Occipital lobe (tissue), 2 donors: ENCODE data around the gene ZCWPW1. TPM values are rescaled to one million over a fixed set of nuclear protein-coding genes. Genes with fewer than 3 reads are reported as not detected.
"Not testable (repeated sequence)": the region's sequence is repeated elsewhere in the genome, so short reads cannot be mapped to it uniquely, and the experiment has no call there.

Experiments used
- DNase-seq: peaks from one replicate; lab custom pipeline; 2025; lab: John Stamatoyannopoulos, UW
- total RNA-seq: library from RNA; depleted of rRNA; stranded (reverse); fragments of >200 nt; gene quantifications from one replicate; pipeline ENCODE4 v1.2.3, GENCODE V29; 2014

Gene ZCWPW1
- total RNA-seq, 1 donor from 2014 or later = 4.2 TPM

DNA sequence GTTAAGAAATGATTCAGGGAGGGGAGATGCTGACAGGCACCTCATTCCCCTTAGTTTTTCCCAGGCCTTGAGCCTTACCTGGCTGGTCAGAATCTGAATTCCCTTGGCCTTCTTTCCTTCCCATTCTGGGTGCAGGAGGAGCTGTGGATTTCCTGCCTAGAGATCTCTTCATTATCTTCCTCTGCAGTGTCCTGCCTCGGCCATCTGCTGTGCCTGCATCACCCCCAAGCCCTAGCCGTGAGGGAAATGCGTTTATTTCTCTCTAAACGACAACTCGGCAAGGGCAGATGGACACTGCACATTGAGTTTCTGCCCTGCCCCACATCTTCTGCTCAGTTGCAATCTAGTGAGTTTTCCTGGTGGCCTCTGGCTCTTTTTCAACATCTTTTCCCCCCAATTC is 26.7 kb downstream of the ZCWPW1 start:
- DNase-seq = no peak

GRCh38 chr7:100400656-100401055 is 27.8 kb downstream of the ZCWPW1 start:
- DNase-seq = no peak

GRCh38 chr7:100400041-100400440 is 28.5 kb downstream of the ZCWPW1 start:
- DNase-seq = no peak

DNA sequence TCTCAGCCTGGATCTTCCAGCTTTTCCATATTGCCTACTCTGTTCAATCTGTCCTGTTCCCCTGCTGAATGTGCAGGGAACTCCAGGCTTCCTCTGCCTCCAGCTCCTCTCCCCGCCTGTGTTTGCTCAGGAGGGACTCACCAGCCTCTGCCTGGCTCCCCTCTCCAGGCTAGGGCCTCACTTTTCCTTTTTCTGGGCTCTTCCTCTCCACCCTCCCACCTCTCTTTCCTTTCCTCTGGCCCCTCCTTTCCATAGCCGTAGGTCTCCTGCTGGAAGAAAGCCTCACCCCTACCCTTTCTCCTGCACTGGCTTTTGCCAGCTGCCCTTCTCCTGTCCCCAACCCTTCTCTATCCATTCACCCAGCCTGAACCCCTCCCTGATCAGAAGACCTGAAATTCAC is 30.3 kb downstream of the ZCWPW1 start:
- no peak for DNase-seq

DNA sequence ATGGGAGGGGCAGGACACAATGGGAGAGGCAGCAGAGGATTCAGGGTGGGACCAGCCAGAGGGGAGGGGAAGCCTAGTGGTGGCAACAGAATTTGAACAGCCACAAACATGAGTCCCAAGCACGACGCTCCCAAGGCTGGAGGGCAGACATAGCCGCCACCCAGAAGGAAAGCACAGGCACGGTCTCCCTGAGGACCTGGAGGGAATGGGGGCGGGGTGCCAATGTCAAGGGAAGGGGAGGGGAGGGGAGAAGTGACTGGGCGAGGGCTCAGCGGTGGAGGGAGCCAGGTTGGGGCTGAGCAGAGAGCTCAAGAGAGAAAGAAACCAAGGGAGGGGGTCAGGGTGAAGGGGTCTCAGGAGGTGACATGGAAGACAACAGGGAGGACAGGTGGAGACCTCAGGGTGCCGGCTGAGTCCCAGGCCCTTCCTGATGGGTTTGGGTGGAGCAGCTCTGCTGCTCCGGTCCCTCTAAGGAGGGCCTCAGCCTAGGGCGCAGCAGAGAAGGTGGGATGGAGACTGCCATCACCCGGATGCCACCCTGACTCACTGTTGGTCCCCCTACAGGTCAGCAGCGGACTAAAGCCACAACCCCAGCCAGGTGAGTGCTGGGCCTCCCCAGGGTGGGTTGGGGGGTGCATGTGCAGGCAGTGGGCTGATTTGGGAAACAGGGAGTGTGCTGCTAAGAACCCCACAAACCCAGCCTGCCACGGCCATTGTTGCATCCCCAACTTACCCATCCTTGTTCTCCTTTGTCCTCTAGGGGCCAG is 31.0 kb downstream of the ZCWPW1 start:
- no peak for DNase-seq

- no peak for DNase-seq
Observed at GRCh38 chr7:100396421-100396982, 32.0 kb downstream of the ZCWPW1 start.

DNA sequence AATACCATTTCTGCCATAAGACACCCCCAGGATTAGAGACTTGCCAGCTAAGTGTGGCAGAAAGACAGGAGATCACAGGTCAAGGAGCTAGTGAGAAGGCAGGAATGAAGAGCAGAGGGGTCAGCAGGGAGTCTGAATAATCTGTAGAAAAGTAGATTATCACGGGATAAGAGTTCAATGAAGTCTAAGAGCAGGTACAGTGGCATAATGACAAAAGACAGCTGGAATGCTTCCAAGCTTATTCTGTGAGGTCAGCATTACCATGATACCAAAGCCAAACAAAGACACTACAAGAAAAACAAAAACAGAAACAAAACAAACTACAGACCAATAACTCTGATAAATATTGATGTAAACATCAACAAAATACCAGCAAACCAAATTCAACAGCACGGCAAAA is 34.4 kb downstream of the ZCWPW1 start:
- DNase-seq = no peak

- DNase-seq = no peak
Observed at GRCh38 chr7:100393233-100393905, 35.1 kb downstream of the ZCWPW1 start.

DNA sequence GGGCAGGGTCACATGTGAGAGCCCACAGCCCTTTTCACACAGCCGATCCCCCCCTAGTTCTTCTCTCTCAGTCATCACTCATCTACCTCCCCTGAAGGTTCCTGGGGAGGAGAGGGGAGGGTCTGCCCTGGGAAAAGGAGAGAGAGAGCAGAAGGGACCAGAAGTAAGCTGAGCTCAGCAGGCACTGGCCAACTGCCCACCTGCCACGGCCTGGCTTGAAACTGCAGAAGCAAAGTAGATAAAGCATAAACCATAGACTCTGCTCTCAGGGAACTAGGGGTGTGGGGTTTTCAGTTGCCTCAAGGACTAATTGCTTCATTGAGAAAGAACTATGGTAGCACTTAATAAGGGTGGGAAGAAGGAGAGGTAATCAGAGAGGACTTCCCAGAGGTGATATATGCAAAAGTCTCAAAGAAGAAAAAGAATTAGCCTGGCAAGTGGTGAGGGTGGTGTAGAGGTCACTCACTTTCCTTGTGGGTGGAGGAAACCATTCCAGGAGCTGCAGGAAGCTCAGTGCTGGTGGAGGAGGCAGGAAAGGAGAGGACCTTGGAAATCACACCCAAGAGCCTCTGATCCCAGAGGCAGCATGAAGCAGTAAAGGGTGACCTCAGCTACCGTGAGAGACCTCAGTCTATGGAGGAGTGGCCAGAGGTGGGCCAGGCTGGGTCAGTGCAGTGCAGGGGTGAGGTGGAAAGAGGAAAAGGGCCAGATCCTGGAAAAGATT is 38.1 kb downstream of the ZCWPW1 start:
- no peak for DNase-seq

DNA sequence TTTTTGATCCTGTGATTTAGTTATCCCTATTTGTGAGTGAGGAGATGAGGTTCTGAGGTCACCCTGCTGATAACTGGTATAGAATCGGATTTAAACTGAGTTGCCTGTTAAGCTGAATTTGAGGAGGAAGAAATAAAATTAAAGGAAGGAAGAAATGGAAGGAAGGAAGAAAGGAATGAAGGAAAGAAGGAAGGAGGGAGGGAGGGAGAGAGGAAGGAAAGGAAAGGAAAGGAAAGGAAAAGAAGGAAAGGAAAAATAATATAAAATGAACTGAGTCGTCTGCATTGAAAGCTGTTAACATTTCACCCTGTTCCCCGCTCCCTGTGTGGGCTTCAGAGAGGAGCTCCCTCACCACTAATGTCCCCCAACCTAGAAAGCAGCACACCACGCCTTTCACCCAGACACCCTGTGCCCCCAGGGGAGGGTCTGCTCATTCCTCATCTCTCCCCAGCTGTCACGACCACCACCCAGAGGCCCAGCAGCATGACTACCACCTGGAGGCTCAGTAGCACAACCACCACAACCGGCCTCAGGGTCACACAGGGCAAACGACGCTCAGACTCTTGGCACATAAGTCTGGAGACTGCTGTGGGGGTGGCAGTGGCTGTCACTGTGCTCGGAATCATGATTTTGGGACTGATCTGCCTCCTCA is 38.9 kb downstream of the ZCWPW1 start:
- no peak for DNase-seq

DNA sequence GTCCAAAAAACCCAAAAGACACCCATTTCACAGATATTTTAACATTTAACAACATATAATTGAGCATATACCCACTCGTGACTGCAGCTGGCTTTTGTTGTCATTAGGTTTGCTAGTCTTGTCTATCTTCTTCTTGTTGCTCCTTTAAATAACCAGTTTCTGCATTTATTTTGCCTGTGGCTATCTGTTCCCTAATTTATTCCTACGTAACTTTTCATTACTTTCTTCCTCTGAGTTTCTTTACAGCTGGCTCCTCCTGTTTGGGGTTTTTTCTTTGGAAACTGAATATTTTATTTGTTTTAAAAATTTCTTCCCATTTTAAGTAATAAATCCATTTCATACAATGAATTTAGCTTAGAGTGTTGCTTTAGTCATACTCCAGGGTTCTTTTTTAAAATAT is 40.8 kb downstream of the ZCWPW1 start:
- DNase-seq = no peak

DNA sequence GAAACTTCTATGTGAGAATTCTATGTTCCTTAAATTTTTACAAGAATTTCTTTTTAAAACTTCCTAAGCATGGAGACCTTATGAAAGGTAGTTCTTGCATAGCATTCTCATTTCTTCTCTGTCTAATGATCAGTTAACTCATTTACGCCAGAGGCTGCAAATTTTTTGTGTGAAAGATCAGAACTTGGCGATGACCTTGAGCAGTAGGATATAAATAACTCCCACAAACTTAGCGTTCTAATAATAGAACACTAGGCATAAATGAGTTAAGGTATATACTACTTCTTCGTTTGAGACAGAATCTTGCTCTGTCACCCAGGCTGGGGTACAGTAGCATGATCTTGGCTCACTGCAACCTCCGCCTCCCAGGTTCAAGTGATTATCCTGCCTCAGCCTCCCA is 41.6 kb downstream of the ZCWPW1 start:
- no peak for DNase-seq

DNA sequence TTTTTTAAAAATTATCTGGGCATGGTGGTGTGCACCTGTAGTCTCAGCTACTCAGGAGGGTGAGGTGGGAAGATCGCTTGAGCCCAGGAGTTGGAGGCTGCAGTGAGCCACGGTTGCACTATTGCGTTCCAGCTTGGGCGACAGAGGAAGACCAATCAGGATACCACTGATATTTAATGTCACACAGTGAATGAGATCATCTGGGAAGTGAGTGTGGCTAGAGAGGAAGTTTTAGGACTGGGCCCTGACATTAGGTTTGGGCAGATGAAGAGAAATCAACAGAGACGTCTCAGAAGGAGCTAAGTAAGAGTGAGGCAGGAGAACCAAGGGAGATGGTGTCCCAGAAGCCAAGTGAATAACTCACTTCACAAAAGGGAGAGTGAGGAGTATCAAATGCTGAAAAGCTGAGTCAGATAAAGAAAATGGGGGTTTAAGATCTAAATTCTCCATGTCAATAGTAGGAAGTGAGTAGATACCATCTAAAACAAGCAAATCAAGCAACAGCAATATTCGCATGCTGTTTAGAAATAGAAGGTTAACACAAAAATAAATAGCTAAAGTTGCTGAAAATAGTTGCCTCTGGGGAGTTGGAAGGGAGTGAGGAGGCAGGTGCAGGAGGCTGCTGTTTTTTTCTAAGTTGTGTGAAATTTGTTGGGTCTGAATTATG is 43.7 kb downstream of the ZCWPW1 start:
- DNase-seq = no peak

DNA sequence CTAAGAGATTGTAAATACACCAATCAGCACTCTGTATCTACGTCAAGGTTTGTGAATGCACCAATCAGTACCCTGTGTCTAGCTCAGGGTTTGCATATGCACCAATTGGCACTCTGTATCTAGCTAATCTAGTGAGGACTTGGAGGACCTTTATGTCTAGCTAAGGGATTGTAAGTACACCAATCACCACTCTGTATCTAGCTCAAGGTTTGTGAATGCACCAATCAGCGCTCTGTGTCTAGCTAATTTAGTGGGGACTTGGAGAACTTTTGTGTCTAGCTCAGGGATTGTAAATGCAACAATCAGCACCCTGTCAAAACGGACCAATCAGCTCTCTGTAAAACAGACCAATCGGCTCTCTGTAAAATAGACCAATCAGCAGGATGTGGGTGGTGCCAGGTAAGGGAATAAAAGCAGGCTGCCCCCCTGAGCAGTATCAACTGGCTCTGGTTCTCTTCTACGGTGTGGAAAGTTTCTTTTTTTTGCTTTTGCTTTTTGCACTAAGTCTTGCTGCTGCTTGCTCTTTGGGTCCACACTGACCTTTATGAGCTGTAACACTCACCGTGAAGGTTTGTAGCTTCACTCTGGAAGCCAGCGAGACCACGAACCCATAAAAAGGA is 46.2 kb downstream of the ZCWPW1 start:
- not testable (repeated sequence) for DNase-seq

DNA sequence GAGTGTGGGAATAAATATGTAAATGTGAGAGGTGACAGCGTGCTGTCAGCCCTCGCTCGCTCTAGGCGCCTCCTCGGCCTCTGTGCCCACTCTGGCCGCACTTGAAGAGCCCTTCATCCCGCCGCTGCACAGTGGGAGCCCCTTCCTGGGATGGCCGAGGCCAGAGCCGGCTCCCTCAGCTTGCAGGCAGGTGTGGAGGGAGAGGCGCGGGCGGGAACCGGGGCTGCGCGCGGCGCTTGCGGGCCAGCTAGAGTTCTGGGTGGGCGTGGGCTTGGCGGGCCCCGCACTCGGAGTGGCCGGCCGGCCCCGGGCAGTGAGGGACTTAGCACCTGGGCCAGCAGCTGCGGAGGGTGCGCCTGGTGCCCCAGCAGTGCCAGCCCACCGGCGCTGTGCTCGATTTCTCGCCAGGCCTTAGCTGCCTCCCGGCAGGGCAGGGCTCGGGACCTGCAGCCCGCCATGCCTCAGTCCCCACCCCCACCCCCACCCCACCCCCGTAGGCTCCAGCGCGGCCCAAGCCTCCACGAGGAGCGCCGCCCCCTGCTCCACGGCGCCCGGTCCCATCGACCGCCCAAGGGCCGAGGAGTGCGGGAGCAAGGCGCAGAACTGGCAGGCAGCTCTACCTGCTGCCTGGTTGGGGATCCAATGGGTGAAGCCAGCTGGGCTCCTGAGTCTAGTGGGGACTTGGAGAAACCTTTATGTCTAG is 46.8 kb downstream of the ZCWPW1 start:
- DNase-seq = not testable (repeated sequence)

DNA sequence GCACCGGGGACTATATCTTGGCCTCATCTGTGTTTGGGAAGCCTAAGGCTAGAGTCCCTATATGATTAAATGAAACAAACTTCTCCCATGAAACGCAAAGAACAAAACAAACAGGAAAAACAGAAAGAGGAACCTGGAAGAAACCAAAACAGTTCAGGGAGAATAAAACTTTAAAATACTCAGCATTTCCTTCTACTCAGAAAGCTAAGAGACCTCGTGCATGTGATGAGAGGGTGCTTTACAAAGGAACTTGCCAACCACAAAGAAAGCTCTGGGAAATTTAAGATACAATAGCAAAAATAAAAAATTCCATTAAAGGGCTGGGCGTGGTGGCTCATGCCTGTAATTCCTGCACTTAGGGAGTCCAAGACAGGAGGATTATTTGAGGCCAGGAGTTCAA is 48.3 kb downstream of the ZCWPW1 start:
- no peak for DNase-seq

DNA sequence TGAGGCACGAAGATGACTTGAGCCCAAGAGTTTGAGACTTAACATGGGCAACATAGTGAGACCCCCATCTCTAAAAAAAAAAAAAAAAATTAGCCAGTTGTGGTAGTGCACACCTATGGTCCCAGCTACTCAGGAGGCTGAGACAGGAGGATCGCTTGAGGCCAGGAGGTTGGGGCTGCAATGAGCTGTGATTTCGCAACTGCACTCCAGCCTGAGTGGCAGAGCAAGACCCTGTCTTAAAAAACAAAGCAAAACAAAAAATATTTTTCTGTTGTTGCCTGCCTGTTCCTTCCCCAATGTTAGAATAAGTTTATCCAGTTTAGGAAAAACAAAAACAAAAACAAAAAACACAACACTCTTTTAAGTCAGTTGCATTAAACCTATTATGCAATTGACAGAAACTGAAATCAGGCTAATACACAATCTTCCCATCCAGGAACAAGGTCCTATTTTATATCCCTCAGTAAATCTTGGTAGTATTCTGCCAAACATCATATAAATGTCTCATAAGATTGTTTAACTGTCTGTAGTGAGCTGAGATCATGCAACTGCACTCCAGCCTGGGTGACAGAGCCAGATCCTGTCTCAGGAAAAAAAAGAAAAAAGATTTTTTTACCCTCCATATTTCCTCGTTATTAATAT is 50.3 kb downstream of the ZCWPW1 start:
- no peak for DNase-seq

GRCh38 chr7:100376066-100376465 is 52.4 kb downstream of the ZCWPW1 start:
- DNase-seq = no peak

DNA sequence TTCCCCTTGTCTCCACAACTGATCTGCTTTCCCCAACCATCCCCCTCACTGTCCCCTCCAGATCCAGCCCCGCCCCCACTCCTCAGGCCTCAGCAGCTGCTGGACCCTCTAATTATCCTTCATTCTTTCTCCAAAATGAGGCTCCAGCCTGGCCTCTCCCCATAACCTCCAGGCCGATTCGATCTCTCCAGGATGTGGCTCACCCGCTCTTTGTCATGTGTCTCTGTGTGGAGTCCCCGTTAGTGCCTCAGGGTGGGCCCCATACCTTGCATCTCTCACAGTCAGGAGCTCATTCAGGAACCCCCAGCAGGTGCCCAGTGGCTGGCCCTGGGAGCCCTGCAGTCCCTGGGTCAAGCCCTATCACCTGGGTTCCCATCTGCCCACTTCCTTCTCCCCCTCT is 53.9 kb downstream of the ZCWPW1 start:
- DNase-seq = no peak
